Measurements from ENCODE around the gene RASA1.

DNA sequence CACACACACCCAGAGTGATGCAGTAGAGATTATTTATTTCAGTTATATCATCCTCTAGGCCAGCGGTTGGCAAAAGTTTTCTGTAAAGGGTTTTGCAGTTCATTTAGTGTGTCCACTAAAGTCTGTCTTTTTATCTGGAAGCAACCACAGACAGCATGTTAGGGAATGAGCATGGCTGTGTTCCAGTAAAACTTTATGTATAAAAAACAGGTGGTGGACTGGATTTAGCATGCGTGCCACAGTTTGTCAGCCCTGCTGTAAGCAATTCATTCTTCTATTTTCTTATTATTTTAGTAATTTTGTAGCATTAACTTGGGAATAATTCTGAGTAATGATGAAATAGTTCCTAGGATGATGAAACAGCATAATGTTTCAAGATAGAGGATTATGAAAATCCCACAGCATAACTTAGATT, 93.4 kb downstream of the RASA1 start:
- TF ChIP-seq CTCF (IDR thresholded peaks at IDR 0.05) (no peak), ZFX (IDR thresholded peaks at IDR 0.05; ENCODE audit: borderline replicate concordance) (no peak)

Measured in 22Rv1 (cell line).